Stimulated activated naive CD8-positive, alpha-beta T cell treated with anti-CD3 and anti-CD28 coated beads, Interleukin-15, Interleukin-2, amounts not matched to agents 100 ng/mL and 50 ng/mL, for 24 hours (primary cell): ENCODE measurements around the gene ATXN1.

Source experiments
- H3K27ac Mint-ChIP-seq: one replicate; pipeline ENCODE4 v1.8.0; 2021; ENCODE audit warnings: mild to moderate bottlenecking, mixed read lengths
- H3K27me3 Mint-ChIP-seq: one replicate; pipeline ENCODE4 v1.8.0; 2021; ENCODE audit warnings: mixed read lengths
- H3K36me3 Mint-ChIP-seq: one replicate; pipeline ENCODE4 v1.8.0; 2021; ENCODE audit warnings: low read depth, mixed read lengths
- H3K4me1 Mint-ChIP-seq: one replicate; pipeline ENCODE4 v1.8.0; 2021; ENCODE audit warnings: low read depth, mixed read lengths
- H3K4me3 Mint-ChIP-seq: one replicate; pipeline ENCODE4 v1.8.0; 2021; ENCODE audit warnings: mild to moderate bottlenecking, mixed read lengths
- H3K9me3 Mint-ChIP-seq: one replicate; pipeline ENCODE4 v1.8.0; 2021; ENCODE audit warnings: mixed read lengths

ATXN1 gene

DNA sequence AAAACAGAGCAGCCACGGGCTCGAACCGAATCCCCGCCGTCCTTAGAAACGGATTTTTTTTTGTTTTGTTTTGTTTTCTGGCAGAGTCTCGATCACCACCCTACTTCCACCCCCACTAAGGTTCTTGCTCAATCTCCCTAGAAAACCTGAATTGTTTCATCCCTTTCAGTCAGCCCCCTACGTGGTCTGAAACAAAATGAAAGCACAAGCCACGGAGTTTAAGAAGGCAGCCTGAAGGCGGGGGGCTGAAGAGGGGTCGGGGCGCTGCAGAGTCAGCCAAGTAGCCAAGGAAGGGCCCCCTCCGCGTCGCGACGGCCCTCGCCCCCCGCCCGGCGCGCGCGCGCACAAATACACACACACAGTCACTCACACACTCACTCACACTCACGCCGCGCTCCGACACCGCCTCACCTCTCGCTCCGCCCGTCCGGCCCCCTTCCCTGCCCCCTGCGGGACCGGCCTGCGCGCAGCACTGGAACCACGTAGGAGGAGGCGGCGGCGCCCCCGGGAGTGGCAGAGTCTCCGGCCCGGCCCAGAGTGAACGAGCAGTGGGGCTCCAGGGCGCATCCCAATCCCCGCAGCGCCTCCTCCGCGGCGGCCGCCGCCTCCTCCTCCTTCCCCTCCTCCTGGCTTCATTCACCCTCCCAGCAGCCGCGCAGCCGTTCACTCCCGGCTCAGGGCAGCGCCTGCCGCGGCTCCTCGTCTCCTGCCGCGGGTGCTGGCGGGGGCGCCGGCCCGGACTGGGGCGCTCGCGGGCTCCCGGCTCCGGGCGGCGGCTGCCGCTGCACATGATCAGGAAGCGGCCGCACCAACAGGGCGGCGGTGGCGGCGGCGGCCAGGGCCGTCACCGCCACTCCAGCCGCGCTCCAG lies 1.4 kb downstream of the ATXN1 start:
- no peaks in the 10 kb centered on the region for H3K27me3 Mint-ChIP-seq
- peak overlapping the region; percentile 89 for H3K4me3 Mint-ChIP-seq
- H3K36me3 Mint-ChIP-seq = peaks cover 7% of the 10 kb centered on the region
- H3K4me1 Mint-ChIP-seq = peaks cover 72% of the 10 kb centered on the region
- H3K9me3 Mint-ChIP-seq = no peaks in the 10 kb centered on the region
- peak overlapping the region; percentile 82 for H3K27ac Mint-ChIP-seq

GRCh38 chr6:16759181-16759645 lies 2.0 kb downstream of the ATXN1 start:
- Mint-ChIP-seq H3K9me3 (no peaks in the 10 kb centered on the region), H3K4me1 (peaks cover 71% of the 10 kb centered on the region), H3K4me3 (peak overlapping the region; percentile 89), H3K27me3 (no peaks in the 10 kb centered on the region), H3K36me3 (peaks cover 7% of the 10 kb centered on the region), H3K27ac (peak overlapping the region; percentile 82)

GRCh38 chr6:16758163-16758975 lies 2.9 kb downstream of the ATXN1 start:
- Mint-ChIP-seq H3K4me3 (peak overlapping the region; percentile 89), H3K36me3 (peaks cover 13% of the 10 kb centered on the region), H3K27ac (no peak overlapping the region), H3K27me3 (no peaks in the 10 kb centered on the region), H3K9me3 (no peaks in the 10 kb centered on the region), H3K4me1 (peaks cover 73% of the 10 kb centered on the region)

GRCh38 chr6:16757332-16757731 lies 3.9 kb downstream of the ATXN1 start:
- H3K27me3 Mint-ChIP-seq = no peaks in the 10 kb centered on the region
- H3K9me3 Mint-ChIP-seq = no peaks in the 10 kb centered on the region
- peaks cover 23% of the 10 kb centered on the region for H3K36me3 Mint-ChIP-seq
- H3K27ac Mint-ChIP-seq = no peak overlapping the region
- peak overlapping the region; percentile 32 for H3K4me3 Mint-ChIP-seq
- peaks cover 74% of the 10 kb centered on the region for H3K4me1 Mint-ChIP-seq

DNA sequence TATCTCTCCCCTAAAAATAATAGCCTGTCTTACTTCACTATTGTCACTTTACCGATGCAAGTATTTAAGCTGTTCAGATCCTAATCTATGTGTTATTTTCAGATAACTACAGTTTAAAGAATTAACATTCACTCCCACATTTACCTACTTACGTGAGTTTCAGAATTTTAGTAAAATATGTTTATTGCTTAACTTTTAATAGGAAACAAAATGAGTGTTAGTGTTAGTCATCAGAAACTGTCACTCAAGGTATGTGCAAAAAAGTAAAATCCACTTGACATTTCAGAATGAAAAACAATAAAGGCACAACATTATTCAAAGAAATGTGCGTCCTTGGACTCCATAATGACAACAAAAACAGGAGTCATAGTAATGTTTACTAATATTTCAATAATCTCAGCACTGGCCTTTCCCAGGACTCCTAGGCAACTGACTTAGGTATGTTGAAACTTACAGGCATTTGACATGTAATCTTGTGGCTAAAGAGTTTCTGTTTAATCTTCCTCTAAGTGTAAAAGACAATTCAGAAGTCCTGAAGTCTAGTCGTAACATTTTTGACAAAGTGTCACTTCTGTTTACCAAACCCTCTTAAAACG lies 4.5 kb downstream of the ATXN1 start:
- H3K4me3 Mint-ChIP-seq = peak overlapping the region; percentile 32
- H3K27ac Mint-ChIP-seq = no peak overlapping the region

DNA sequence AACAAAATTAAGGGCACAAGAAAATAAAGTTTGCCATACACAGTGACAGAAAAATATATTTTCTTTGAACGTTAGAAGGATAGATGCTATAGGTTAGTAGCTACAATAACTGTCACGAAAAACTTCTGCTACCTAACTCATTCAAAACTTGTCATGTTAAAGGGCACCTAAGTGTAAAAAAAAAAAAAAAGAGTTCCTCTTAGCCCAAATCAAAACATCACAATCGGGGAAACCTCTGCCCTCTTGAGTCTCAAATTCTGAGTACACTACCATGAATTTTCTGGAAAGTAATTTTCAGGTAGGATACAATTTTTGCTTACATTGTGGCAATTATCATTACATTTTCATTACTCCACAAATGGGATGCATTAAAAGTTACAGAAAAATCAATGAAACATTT lies 5.7 kb downstream of the ATXN1 start:
- Mint-ChIP-seq H3K27me3 (no peaks in the 10 kb centered on the region), H3K9me3 (no peaks in the 10 kb centered on the region), H3K27ac (no peak overlapping the region), H3K4me3 (no peak overlapping the region), H3K4me1 (peaks cover 80% of the 10 kb centered on the region), H3K36me3 (peaks cover 38% of the 10 kb centered on the region)

More for the DNA sequence above, 4.5 kb downstream of the ATXN1 start:
- Mint-ChIP-seq H3K36me3 (peaks cover 27% of the 10 kb centered on the region), H3K27me3 (no peaks in the 10 kb centered on the region), H3K9me3 (no peaks in the 10 kb centered on the region), H3K4me1 (peaks cover 72% of the 10 kb centered on the region)

- H3K9me3 Mint-ChIP-seq = no peaks in the 10 kb centered on the region
- H3K36me3 Mint-ChIP-seq = peaks cover 42% of the 10 kb centered on the region
- no peak overlapping the region for H3K27ac Mint-ChIP-seq
- H3K4me3 Mint-ChIP-seq = no peak overlapping the region
- H3K27me3 Mint-ChIP-seq = no peaks in the 10 kb centered on the region
- peaks cover 84% of the 10 kb centered on the region for H3K4me1 Mint-ChIP-seq
These were observed 6.4 kb downstream of the ATXN1 start for GRCh38 chr6:16754876-16755275.

GRCh38 chr6:16754274-16754673 lies 7.0 kb downstream of the ATXN1 start:
- Mint-ChIP-seq H3K4me1 (peaks cover 85% of the 10 kb centered on the region), H3K27me3 (no peaks in the 10 kb centered on the region), H3K36me3 (peaks cover 48% of the 10 kb centered on the region), H3K27ac (no peak overlapping the region), H3K4me3 (no peak overlapping the region), H3K9me3 (no peaks in the 10 kb centered on the region)

DNA sequence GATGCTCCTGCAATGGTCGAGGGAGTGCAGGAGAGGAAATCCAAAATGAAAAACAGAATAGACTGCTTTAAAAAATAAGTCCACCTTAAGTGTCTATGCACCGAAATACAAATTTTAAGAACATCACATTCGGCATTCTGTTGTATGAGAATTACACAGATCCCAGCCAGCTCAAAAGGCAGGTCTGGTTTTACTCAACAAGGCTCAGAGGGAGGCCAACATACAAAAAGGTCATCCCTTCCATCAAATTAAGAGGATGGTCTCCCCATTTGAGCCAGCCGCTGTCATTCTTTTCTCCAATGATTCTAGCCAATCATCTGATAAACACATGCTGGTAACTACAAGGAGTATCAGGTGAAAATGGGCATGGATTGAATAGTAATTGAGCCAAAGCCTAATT lies 7.9 kb downstream of the ATXN1 start:
- Mint-ChIP-seq H3K9me3 (no peaks in the 10 kb centered on the region), H3K27me3 (no peaks in the 10 kb centered on the region), H3K4me1 (peaks cover 82% of the 10 kb centered on the region), H3K4me3 (no peak overlapping the region), H3K27ac (no peak overlapping the region), H3K36me3 (peaks cover 48% of the 10 kb centered on the region)

DNA sequence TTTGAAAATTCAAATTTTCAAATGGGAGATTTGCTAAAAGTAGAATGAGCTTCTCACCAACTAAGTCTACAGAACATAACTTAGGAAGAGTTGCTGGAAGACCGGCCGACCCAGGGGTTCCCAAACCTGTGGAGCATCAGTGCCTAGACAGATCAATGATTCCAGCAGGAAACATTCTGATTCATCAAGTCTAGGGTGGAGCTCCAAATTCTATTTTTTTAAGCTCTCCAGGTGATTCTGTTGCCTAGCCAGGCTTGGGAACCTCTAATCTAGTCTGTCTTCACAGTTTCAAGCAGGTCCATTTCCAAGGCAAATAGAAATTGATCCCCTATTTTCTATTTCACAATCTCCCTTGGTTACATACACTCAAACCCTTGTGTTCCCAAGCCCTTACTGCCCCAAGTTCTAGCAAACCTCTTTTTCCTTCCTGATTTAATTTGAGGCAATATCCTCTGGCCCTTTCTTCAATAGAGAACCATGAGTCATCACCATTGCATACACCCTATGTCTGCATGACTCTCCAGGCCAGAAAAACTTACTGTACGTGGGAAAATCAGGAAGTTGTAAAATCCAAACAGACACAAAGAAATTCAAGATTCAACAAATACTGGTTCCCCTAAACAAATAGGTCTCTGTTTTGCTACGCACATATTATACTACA lies 8.9 kb downstream of the ATXN1 start:
- Mint-ChIP-seq H3K36me3 (peaks cover 41% of the 10 kb centered on the region), H3K4me1 (peaks cover 79% of the 10 kb centered on the region), H3K9me3 (no peaks in the 10 kb centered on the region), H3K4me3 (no peak overlapping the region), H3K27me3 (no peaks in the 10 kb centered on the region), H3K27ac (peak overlapping the region; percentile 38)

GRCh38 chr6:16751251-16751946 lies 9.9 kb downstream of the ATXN1 start:
- Mint-ChIP-seq H3K36me3 (peaks cover 41% of the 10 kb centered on the region), H3K27me3 (no peaks in the 10 kb centered on the region), H3K27ac (no peak overlapping the region), H3K4me3 (no peak overlapping the region), H3K9me3 (no peaks in the 10 kb centered on the region), H3K4me1 (peaks cover 75% of the 10 kb centered on the region)

GRCh38 chr6:16750566-16750965 lies 10.7 kb downstream of the ATXN1 start:
- no peaks in the 10 kb centered on the region for H3K9me3 Mint-ChIP-seq
- no peak overlapping the region for H3K4me3 Mint-ChIP-seq
- peaks cover 41% of the 10 kb centered on the region for H3K36me3 Mint-ChIP-seq
- no peaks in the 10 kb centered on the region for H3K27me3 Mint-ChIP-seq
- H3K4me1 Mint-ChIP-seq = peaks cover 73% of the 10 kb centered on the region
- no peak overlapping the region for H3K27ac Mint-ChIP-seq

- Mint-ChIP-seq H3K4me1 (peaks cover 66% of the 10 kb centered on the region), H3K4me3 (no peak overlapping the region), H3K27me3 (no peaks in the 10 kb centered on the region), H3K27ac (peak overlapping the region; percentile 6), H3K9me3 (no peaks in the 10 kb centered on the region), H3K36me3 (peaks cover 41% of the 10 kb centered on the region)
These were observed 11.5 kb downstream of the ATXN1 start for GRCh38 chr6:16749516-16750485.
